ACC112 (cell line): ENCODE measurements around the gene FRA10AC1.
A peak's percentile ranks its signal among the peaks of the same experiment; 100 is the strongest.
"Not testable (repeated sequence)": the region's sequence is repeated elsewhere in the genome, so short reads cannot be mapped to it uniquely, and the experiment has no call there.

Experiments
- H2AFZ ChIP-seq: fragments of 200-600 bp; sonication (generic); one replicate; pipeline ENCODE4 v1.6.0; 2017; ENCODE audit warnings: antibody characterized with exemption, low read length; ENCODE audit not compliant: unreplicated experiment
- H3K27ac ChIP-seq: fragments of 200-600 bp; sonication (generic); 2 replicates; pipeline ENCODE4 v1.5.1; 2014; ENCODE audit warnings: low read depth, mild to moderate bottlenecking, antibody characterized with exemption, low read length, moderate library complexity
- H3K27me3 ChIP-seq: fragments of 200-600 bp; sonication (generic); 2 replicates; pipeline ENCODE4 v1.6.1; 2014; ENCODE audit warnings: mild to moderate bottlenecking, antibody characterized with exemption, low read length, moderate library complexity, mixed read lengths; ENCODE audit not compliant: insufficient read depth
- H3K36me3 ChIP-seq: fragments of 200-600 bp; sonication (generic); 2 replicates; pipeline ENCODE4 v1.6.1; 2016; ENCODE audit warnings: mild to moderate bottlenecking, antibody characterized with exemption, low read length, moderate library complexity, mixed read lengths; ENCODE audit not compliant: insufficient read depth
- H3K4me1 ChIP-seq: fragments of 200-600 bp; sonication (generic); one replicate; pipeline ENCODE4 v1.6.1; 2016; ENCODE audit warnings: low read length, mixed read lengths; ENCODE audit not compliant: insufficient read depth, unreplicated experiment, control insufficient read depth
- H3K4me3 ChIP-seq: fragments of 200-600 bp; sonication (generic); 2 replicates; pipeline ENCODE4 v1.5.1; 2014; ENCODE audit warnings: mild to moderate bottlenecking, low read depth, low read length
- H3K79me2 ChIP-seq: fragments of 200-600 bp; sonication (generic); one replicate; pipeline ENCODE4 v1.6.0; 2016; ENCODE audit warnings: low read length; ENCODE audit not compliant: control insufficient read depth, unreplicated experiment, insufficient read depth

FRA10AC1 gene

GRCh38 chr10:93703066-93703465 lies 674 bp upstream of the FRA10AC1 start:
- Histone ChIP-seq H3K4me1 (peaks cover 18% of the 10 kb centered on the region), H2AFZ (peak overlapping the region; percentile 95), H3K36me3 (0 out of 2 replicates have a peak, but pooled peaks cover 8% of the 10 kb centered on the region), H3K79me2 (peaks cover 11% of the 10 kb centered on the region), H3K4me3 (peak overlapping the region; percentile 78), H3K27me3 (no peaks in the 10 kb centered on the region), H3K27ac (peak overlapping the region; percentile 69)

DNA sequence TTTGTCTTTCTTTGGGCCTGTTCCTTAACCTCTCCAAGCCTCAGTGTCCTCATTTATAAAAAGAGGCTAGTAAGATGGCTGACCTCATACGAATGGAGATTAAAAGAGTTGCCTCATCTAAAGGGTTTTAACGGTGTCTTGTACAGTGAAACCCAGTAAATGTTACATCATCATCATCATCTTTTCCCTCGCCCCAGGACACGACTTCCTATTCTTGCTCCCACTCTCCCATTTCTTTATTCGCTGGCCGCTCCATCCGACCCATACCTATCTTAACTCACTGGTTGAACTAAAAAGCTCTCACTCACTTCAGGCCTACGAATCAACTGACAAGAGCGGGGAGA lies 554 bp downstream of the FRA10AC1 start:
- Histone ChIP-seq H3K36me3 (peaks cover 12% of the 10 kb centered on the region), H3K4me3 (peak overlapping the region; percentile 78), H3K27ac (peak overlapping the region; percentile 69), H3K79me2 (peaks cover 11% of the 10 kb centered on the region), H3K4me1 (peaks cover 18% of the 10 kb centered on the region), H3K27me3 (no peaks in the 10 kb centered on the region), H2AFZ (peak overlapping the region; percentile 86)

DNA sequence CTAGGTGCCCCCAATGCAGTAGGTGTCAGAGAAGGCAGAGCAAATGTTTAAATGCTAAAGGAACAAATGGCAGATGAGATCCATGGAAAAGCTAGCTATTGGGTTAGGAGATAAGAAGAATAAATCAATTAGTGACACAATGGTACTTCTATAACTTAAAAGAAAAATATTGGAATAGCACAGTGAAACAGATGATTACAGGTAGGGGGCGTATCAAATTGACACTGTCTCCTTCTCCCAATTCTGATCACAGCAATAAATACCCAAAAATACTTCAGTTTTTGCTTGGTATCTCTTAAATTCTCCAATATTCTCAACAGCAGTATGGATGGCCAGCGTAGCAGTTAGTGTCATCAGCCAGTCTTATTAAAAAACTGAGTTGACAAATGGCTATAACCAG lies 5.2 kb downstream of the FRA10AC1 start:
- H3K27me3 ChIP-seq: no peaks in the 10 kb centered on the region
- H3K4me1 ChIP-seq: peaks cover 14% of the 10 kb centered on the region
- H2AFZ ChIP-seq: no peak overlapping the region
- H3K27ac ChIP-seq: no peak overlapping the region
- no peak overlapping the region for H3K4me3 ChIP-seq
- H3K79me2 ChIP-seq: peaks cover 15% of the 10 kb centered on the region
- H3K36me3 ChIP-seq: peaks cover 28% of the 10 kb centered on the region

GRCh38 chr10:93696582-93696981 lies 5.8 kb downstream of the FRA10AC1 start:
- Histone ChIP-seq H3K4me1 (peaks cover 13% of the 10 kb centered on the region), H3K36me3 (peaks cover 31% of the 10 kb centered on the region), H3K79me2 (peaks cover 13% of the 10 kb centered on the region)
- H2AFZ ChIP-seq, H3K27ac ChIP-seq, H3K27me3 ChIP-seq, H3K4me3 ChIP-seq: not testable (repeated sequence)

- Histone ChIP-seq H2AFZ (no peak overlapping the region), H3K36me3 (peaks cover 33% of the 10 kb centered on the region), H3K27ac (no peak overlapping the region), H3K4me1 (peaks cover 7% of the 10 kb centered on the region), H3K27me3 (no peaks in the 10 kb centered on the region), H3K4me3 (no peak overlapping the region), H3K79me2 (peaks cover 5% of the 10 kb centered on the region)
Measured at GRCh38 chr10:93695740-93696139, 6.7 kb downstream of the FRA10AC1 start.

GRCh38 chr10:93687737-93688136 lies 14.7 kb downstream of the FRA10AC1 start:
- Histone ChIP-seq H3K4me3 (no peak overlapping the region), H3K36me3 (peaks cover 8% of the 10 kb centered on the region), H3K79me2 (no peaks in the 10 kb centered on the region), H3K27ac (no peak overlapping the region), H2AFZ (no peak overlapping the region), H3K4me1 (no peaks in the 10 kb centered on the region), H3K27me3 (no peaks in the 10 kb centered on the region)

- peaks cover 11% of the 10 kb centered on the region; the same call in 1 of the 2 replicates for H3K36me3 ChIP-seq
- no peaks in the 10 kb centered on the region for H3K4me1 ChIP-seq
- H3K27ac ChIP-seq: no peak overlapping the region
- H3K27me3 ChIP-seq: no peaks in the 10 kb centered on the region
- no peak overlapping the region for H3K4me3 ChIP-seq
- H3K79me2 ChIP-seq: no peaks in the 10 kb centered on the region
- no peak overlapping the region for H2AFZ ChIP-seq
Measured at GRCh38 chr10:93680412-93681047, 21.9 kb downstream of the FRA10AC1 start.

DNA sequence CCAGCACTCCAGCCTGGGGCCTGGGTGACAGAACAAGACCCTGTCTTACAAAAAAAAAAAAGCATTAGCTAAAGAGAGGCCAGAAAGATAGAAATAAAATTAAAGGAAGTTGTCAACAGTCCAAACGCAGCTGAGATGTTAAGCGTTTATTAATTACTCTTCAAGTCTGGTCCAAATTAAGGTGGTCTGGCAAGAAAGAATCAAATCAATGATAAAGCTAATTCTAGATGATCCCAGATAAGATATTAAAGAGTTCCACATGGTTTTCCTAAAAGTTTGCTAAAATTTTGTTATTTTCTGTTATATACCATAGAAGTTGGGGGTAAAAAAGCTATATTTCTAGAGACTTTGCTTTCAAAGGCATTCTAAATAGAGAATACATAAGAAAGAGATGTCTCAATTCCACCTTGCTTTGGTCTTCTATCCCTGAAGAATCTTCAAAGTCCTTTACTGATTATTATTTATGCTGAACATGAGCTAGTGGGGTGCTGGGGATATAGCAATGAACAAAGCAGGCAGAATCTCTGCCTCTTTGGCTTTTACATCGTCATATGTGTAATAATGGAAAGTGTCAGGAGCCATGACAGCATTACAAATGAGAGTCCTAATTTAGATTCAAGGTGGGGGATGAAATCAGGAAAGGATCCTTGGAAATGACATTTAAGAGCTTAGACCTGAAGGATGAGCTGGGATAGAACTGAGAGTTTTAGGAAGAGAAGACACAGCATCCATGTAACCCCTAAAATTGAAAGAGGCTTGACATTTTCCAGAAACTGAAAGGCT lies 23.4 kb downstream of the FRA10AC1 start:
- Histone ChIP-seq H3K27me3 (no peaks in the 10 kb centered on the region), H3K4me1 (no peaks in the 10 kb centered on the region), H2AFZ (no peak overlapping the region), H3K4me3 (no peak overlapping the region), H3K36me3 (peaks cover 11% of the 10 kb centered on the region; the same call in 1 of the 2 replicates), H3K27ac (no peak overlapping the region), H3K79me2 (no peaks in the 10 kb centered on the region)

DNA sequence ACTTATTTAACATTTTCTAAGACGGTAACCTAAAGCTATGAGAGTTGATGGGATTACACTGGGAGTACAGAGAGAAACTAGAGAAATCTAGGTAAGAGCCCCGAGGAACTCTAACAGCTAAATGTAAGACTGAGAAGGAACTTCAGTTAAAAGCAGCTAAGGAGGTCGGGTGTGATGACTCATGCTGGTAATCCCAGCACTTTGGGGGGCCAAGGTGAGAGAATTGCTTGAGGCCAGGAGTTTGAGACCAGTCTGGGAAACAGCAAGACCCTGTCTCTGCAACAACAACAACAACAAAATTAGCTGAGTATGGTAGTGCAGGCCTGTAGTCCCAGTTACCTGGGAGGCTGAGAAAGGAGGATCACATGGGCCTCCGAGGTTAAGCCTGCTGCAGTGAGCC lies 24.0 kb downstream of the FRA10AC1 start:
- no peak overlapping the region for H2AFZ ChIP-seq
- no peak overlapping the region for H3K27ac ChIP-seq
- no peaks in the 10 kb centered on the region for H3K27me3 ChIP-seq
- peaks cover 11% of the 10 kb centered on the region; the same call in 1 of the 2 replicates for H3K36me3 ChIP-seq
- no peaks in the 10 kb centered on the region for H3K4me1 ChIP-seq
- no peak overlapping the region for H3K4me3 ChIP-seq
- no peaks in the 10 kb centered on the region for H3K79me2 ChIP-seq

GRCh38 chr10:93673791-93674190 lies 28.6 kb downstream of the FRA10AC1 start:
- Histone ChIP-seq H3K27me3 (no peaks in the 10 kb centered on the region), H3K4me1 (no peaks in the 10 kb centered on the region), H3K27ac (no peak overlapping the region), H3K4me3 (no peak overlapping the region), H3K79me2 (no peaks in the 10 kb centered on the region), H2AFZ (no peak overlapping the region), H3K36me3 (peaks cover 11% of the 10 kb centered on the region; the same call in 1 of the 2 replicates)

DNA sequence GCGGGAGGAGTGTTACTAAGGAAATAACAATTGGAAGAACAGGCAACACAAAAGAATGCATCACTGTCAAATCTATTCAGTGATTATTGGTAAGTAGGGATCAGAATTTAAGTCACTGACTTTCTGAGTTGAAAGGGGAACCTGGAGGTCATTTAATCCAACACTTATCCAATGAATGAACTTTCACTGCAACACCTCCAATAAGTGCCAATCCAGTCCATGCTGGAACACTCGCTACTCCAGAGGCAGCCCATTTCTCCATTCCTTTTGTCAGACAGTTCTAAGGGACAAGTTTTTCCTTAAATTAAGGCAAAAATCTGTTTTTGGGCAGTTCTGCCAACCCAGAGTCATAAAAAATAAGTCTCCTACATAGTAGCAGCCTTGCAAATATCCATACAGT lies 29.5 kb downstream of the FRA10AC1 start:
- Histone ChIP-seq H3K4me3 (no peak overlapping the region), H3K79me2 (no peaks in the 10 kb centered on the region), H3K27me3 (no peaks in the 10 kb centered on the region), H3K36me3 (peaks cover 3% of the 10 kb centered on the region; the same call in 1 of the 2 replicates), H3K4me1 (no peaks in the 10 kb centered on the region), H3K27ac (no peak overlapping the region), H2AFZ (no peak overlapping the region)
